HepG2 (cell line): Measurements from ENCODE around the gene INAFM2. TPM values are rescaled to one million over a fixed set of nuclear protein-coding genes. Genes with fewer than 3 reads are reported as not detected.

Experiments used
- ATAC-seq: fragments of 200-7000 bp; cut with Tn5 transposase; 3 replicates; pipeline ENCODE4 v1.9.1; 2020; ENCODE audit warnings: mild to moderate bottlenecking, moderate library complexity
- BruUV-seq: library from RNA; stranded (reverse); fragments of 400-500 nt; replicated peaks from 2 replicates; lab custom pipeline; 2021; lab: Mats Ljungman, UMichigan
- CTCF ChIA-PET: fragments of 300-600 bp; formaldehyde crosslinking; extraction: SDS; loops from one replicate; lab custom pipeline; 2021; ENCODE audit warnings: low total read pairs, inconsistent platforms, low intra/inter-chr PET ratio; lab: Yijun Ruan, JAX
- POLR2A ChIA-PET: fragments of 350-600 bp; sonication (Branson Sonifier 250); formaldehyde crosslinking; loops from one replicate; lab custom pipeline; 2020; ENCODE audit warnings: antibody characterized with exemption, inconsistent platforms; lab: Yijun Ruan, JAX
- DNase-seq: peaks from one replicate; pipeline ENCODE4 v3.0.0-alpha.2; 2015; ENCODE audit warnings: low spot score
- FAIRE-seq: peaks from 3 replicates; lab custom pipeline; 2011; peaks lifted over from hg19 to GRCh38; lab: Jason Lieb, UNC
- H2AFZ ChIP-seq: one replicate; pipeline ENCODE4 v1.6.1; 2011; ENCODE audit warnings: low read length, inconsistent platforms
- H3K27ac ChIP-seq: fragments of 300-600 bp; 3 replicates; pipeline ENCODE4 v1.8.0; 2011; ENCODE audit warnings: mixed run types, mild to moderate bottlenecking, mixed read lengths, low read length, inconsistent platforms; ENCODE audit not compliant: insufficient read depth; ENCODE audit errors: extremely low read length
- H3K27me3 ChIP-seq, 2 experiments: fragments of 200-600 bp in 1 of 2; 2 replicates in 1 of 2; 3 replicates in 1 of 2; pipeline versions ENCODE4 v1.6.0 to v1.8.0; 2011; ENCODE audit warnings: low read length in 2 of 2, mild to moderate bottlenecking in 2 of 2, moderate library complexity in 2 of 2, inconsistent platforms in 1 of 2; ENCODE audit not compliant: insufficient read depth in 2 of 2, control insufficient read depth in 1 of 2
- H3K36me3 ChIP-seq, 2 experiments: fragments of 200-600 bp in 1 of 2; replicated peaks in 1 of 2; 2 replicates in 1 of 2; 3 replicates in 1 of 2; pipeline versions ENCODE4 v1.5.1 to v1.8.0; 2011; ENCODE audit warnings: low read length in 2 of 2, inconsistent platforms in 1 of 2; ENCODE audit not compliant: insufficient read depth in 2 of 2, control insufficient read depth in 1 of 2
- H3K4me1 ChIP-seq: 2 replicates; pipeline ENCODE4 v1.5.1; 2012; ENCODE audit warnings: low read length, inconsistent platforms; ENCODE audit not compliant: insufficient read depth
- H3K4me2 ChIP-seq: 2 replicates; pipeline ENCODE4 v1.6.0; 2011; ENCODE audit warnings: low read depth, low read length, inconsistent platforms
- H3K4me3 ChIP-seq, 3 experiments: fragments of 200-600 bp in 1 of 3; sonication (generic), shearing (Covaris generic) in 1 of 3; replicated peaks in 1 of 3; 2 replicates each; pipeline ENCODE4 v1.5.1; 2011 to 2016; ENCODE audit warnings: low read length in 3 of 3, inconsistent platforms in 2 of 3, low read depth in 2 of 3, mild to moderate bottlenecking in 2 of 3, control low read depth in 1 of 3, mixed read lengths in 1 of 3; ENCODE audit not compliant: insufficient read depth in 1 of 3
- H3K79me2 ChIP-seq: one replicate; pipeline ENCODE4 v1.6.1; 2011; ENCODE audit warnings: low read length, inconsistent platforms; ENCODE audit not compliant: insufficient read depth
- H3K9ac ChIP-seq: 2 replicates; pipeline ENCODE4 v1.6.0; 2011; ENCODE audit warnings: mild to moderate bottlenecking, low read depth, low read length, inconsistent platforms; ENCODE audit not compliant: insufficient read depth
- H3K9me3 ChIP-seq: 2 replicates; pipeline ENCODE4 v1.5.1; 2012; ENCODE audit warnings: mild to moderate bottlenecking, low read length
- H4K20me1 ChIP-seq: 2 replicates; pipeline ENCODE4 v1.6.0; 2011; ENCODE audit warnings: inconsistent platforms, mild to moderate bottlenecking, low read length, moderate library complexity; ENCODE audit not compliant: insufficient read depth
- CHD4 ChIP-seq: fragments of 200-600 bp; sonication (generic); IDR thresholded peaks from 2 replicates; pipeline ENCODE4 v1.7.0; 2017; ENCODE audit warnings: mild to moderate bottlenecking, low read length, borderline replicate concordance
- IRF2 ChIP-seq: IDR thresholded peaks from 2 replicates; pipeline ENCODE4 v1.6.1; 2018; ENCODE audit warnings: missing genetic modification reagents, missing compliant biosample characterization
- KLF9 ChIP-seq: IDR thresholded peaks from 2 replicates; pipeline ENCODE4 v1.6.1; 2016; ENCODE audit warnings: low read depth
- NFYC ChIP-seq: IDR thresholded peaks from 2 replicates; pipeline ENCODE4 v1.6.1; 2016; ENCODE audit warnings: missing genetic modification reagents, missing compliant biosample characterization
- NR1H2 ChIP-seq: sonication (generic); formaldehyde crosslinking; IDR thresholded peaks from 2 replicates; pipeline ENCODE4 v1.8.1; 2022; ENCODE audit warnings: low read depth, missing genetic modification reagents, borderline replicate concordance
- ZNF776 ChIP-seq: sonication (generic); formaldehyde crosslinking; IDR thresholded peaks from 2 replicates; pipeline ENCODE4 v1.4.0; 2020; ENCODE audit warnings: mild to moderate bottlenecking, missing genetic modification reagents
- WGBS: methylation state at CpG from one replicate; pipeline ENCODE4 v1.1.6; 2017; ENCODE audit warnings: low lambda C conversion rate; 5-methylcytosine and 5-hydroxymethylcytosine counted together
- in situ Hi-C: cut with HindIII; loops from 2 replicates; pipeline ENCODE4 v1.10.0; 2017; ENCODE audit warnings: low pct_unique_long_range_greater_than_20kb; ENCODE audit not compliant: extremely low pct_ligation_motif_present
- intact Hi-C: fragments of 100-400 bp; cut with micrococcal nuclease; formaldehyde crosslinking; loops from one replicate; pipeline ENCODE4 v1.10.0; 2022; ENCODE audit not compliant: unreplicated experiment
- polyA plus RNA-seq, 8 experiments: library from polyadenylated mRNA; depleted of rRNA in 3 of 8; stranded (reverse) in 7 of 8; unstranded in 1 of 8; fragments of >200 nt; fragmentation: Illumina TruSeq in 4 of 8; extraction: Trizol in 4 of 8; gene quantifications; 2 replicates each; pipeline versions ENCODE4 v1.2.1 to v1.2.3, GENCODE V29; 2011 to 2016; ENCODE audit warnings: low read depth in 4 of 8, missing spikeins in 1 of 8, mixed read lengths in 1 of 8; ENCODE audit not compliant: insufficient read depth in 1 of 8
- total RNA-seq, 5 experiments: library from RNA; depleted of rRNA; stranded (reverse); fragments of >200 nt; fragmentation: Illumina TruSeq; extraction: Trizol; gene quantifications; 2 replicates each; pipeline ENCODE4 v1.2.3, GENCODE V29; 2016; ENCODE audit warnings: low read depth in 1 of 5
- TF ChIP-seq, protein P1 (sequence below): IDR thresholded peaks from 2 replicates; pipeline ENCODE4 v1.6.1; 2016; ENCODE audit warnings: missing compliant biosample characterization, missing genetic modification reagents, borderline replicate concordance

INAFM2 gene
- total and polyA plus RNA-seq, 2 of the 13 experiments (the other 11 are each of a cell fraction or from before 2014, with no cell fraction given) = 5.5 to 6.5 TPM

DNA sequence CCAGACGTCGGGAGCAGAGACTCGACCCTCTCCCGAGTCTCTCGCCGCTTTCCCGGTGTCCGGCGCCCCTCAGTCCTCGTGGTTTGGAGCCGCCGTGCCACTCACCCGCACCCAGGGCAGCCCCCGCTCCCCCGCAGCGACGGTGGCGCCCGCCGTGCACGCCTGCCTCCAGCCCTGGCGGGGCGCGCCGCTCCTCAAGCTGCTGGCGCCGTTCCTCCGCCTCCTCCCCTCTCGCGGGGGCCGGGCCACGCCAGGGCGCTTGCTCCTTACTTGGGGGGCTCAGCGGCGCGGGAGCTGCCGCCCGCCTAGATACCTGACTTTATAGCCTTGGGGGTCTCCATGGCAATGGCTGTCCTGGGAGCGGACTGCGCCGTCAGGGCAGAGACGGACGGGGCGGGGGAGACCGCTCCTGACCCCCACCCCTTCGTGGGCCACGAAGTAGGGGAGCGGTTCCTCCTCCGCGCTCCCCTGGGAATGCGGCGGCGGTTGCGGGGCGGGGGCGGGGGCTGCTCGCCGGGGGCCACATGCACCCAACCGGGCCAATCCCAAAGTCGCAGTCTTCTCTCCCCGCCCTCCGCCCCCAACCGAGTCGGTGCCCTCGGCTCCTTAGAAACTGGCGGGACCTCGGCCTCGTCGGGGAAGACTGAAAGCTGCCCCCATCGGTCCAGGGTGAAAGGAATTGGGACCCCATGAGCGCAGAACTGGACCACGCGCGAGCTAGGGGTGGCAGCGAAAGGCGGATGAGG is 40.5 kb upstream of the INAFM2 start, which contains the start of gene ANKRD63:
ANKRD63 (minus strand) TSS at position 196 of the 746 bp plus-strand sequence. CDS start 478 bp downstream, outside the sequence.
- H3K9ac ChIP-seq = no peak within 1 kb of the TSS
- no TSS peak for BruUV-seq

More for the DNA sequence above, 40.5 kb upstream of the INAFM2 start, which contains the start of gene ANKRD63:
- FAIRE-seq (no peak), ATAC-seq (peak; percentile 19), DNase-seq (no peak)
- peak within 1 kb of the TSS; percentile 92 for H3K4me2 ChIP-seq
- in situ Hi-C loops = no loop called here
- intact Hi-C loops = no loop called here
- 52% methylated on average over 11 of the region's 76 CpGs for whole genome bisulfite sequencing
- no peaks in the 10 kb centered on the region for H3K79me2 ChIP-seq
- ChIA-PET POLR2A (no interaction called here), CTCF (interaction anchor here (1.1 to 1.6 kb wide), 2 partner anchors 9 to 27 kb away, joined by 3 to 6 read pairs; no protein-coding TSS in a partner anchor)
- H2AFZ ChIP-seq = no peak within 1 kb of the TSS
- no peaks in the 10 kb centered on the region for H4K20me1 ChIP-seq
- H3K27me3 ChIP-seq = peaks cover 13 to 88% of the 10 kb centered on the region in 2 experiments
- H3K4me1 ChIP-seq = peaks cover 7% of the 10 kb centered on the region; the same call in 1 of the 2 replicates
- no peaks in the 10 kb centered on the region for H3K9me3 ChIP-seq
- TF ChIP-seq IRF2 (no peak), KLF9 (CRISPR knock-in tag) (no peak), NFYC (no peak), CHD4 (no peak), ZNF776 (CRISPR knock-in tag) (no peak), NR1H2 (0 out of 2 replicates have a peak, but pooled peaks have one; percentile 4)
- TF ChIP-seq, protein P1, sequence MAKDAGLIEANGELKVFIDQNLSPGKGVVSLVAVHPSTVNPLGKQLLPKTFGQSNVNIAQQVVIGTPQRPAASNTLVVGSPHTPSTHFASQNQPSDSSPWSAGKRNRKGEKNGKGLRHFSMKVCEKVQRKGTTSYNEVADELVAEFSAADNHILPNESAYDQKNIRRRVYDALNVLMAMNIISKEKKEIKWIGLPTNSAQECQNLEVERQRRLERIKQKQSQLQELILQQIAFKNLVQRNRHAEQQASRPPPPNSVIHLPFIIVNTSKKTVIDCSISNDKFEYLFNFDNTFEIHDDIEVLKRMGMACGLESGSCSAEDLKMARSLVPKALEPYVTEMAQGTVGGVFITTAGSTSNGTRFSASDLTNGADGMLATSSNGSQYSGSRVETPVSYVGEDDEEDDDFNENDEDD (CRISPR knock-in tag) = no peak
- no peaks in the 10 kb centered on the region for H3K36me3 ChIP-seq
- peak within 1 kb of the TSS; percentile 49 to 73 (median 54); a peak in 5 of 6 replicates for H3K4me3 ChIP-seq
- H3K27ac ChIP-seq = no peak within 1 kb of the TSS
